GM12874 (cell line): ENCODE data around the gene KCP.

ENCODE experiments used
- TF ChIP-seq, protein P1 (sequence below): IDR thresholded peaks from 2 replicates; pipeline ENCODE4 v1.5.1; 2011; ENCODE audit warnings: low read depth, mild to moderate bottlenecking, control low read depth, low read length, moderate library complexity; ENCODE audit not compliant: insufficient read depth

KCP gene

DNA sequence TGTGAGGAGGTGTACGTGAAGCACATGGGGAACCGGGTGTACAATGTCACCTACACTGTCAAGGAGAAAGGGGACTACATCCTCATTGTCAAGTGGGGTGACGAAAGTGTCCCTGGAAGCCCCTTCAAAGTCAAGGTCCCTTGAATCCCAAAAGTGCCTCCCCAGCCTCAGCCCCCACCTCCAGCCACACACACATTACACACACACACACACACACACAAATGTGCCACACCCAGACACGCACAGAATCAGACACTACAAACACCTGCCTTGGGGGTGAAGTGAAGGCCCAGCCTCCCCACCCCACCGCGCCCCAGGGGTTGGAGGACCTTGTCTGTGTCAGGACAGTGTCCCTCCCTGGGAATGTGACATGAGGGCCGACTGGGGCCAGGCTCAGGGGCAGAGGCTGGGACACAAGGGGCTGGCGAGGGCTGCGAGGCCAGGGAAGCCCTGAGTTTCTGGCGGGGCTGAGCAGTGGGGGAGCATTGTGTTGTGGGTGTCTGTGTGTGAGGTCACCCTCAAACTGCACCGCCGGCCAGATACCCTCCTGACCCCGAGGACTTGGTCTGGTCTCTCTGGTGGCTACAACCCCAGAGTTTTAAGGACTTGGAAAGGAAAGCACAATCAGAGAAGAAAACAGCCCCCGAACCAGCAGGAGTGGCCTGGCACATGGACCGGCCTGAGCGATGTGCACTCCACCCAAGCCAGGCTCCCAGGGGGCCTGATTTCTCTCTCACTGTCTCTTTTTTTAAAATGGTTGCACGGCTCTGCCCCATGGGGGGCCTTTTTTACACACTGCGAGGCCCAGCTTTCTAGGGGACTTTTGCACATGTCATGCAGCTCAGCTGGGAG is 51.9 kb downstream of the KCP start:
- TF ChIP-seq, protein P1, sequence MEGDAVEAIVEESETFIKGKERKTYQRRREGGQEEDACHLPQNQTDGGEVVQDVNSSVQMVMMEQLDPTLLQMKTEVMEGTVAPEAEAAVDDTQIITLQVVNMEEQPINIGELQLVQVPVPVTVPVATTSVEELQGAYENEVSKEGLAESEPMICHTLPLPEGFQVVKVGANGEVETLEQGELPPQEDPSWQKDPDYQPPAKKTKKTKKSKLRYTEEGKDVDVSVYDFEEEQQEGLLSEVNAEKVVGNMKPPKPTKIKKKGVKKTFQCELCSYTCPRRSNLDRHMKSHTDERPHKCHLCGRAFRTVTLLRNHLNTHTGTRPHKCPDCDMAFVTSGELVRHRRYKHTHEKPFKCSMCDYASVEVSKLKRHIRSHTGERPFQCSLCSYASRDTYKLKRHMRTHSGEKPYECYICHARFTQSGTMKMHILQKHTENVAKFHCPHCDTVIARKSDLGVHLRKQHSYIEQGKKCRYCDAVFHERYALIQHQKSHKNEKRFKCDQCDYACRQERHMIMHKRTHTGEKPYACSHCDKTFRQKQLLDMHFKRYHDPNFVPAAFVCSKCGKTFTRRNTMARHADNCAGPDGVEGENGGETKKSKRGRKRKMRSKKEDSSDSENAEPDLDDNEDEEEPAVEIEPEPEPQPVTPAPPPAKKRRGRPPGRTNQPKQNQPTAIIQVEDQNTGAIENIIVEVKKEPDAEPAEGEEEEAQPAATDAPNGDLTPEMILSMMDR: no peak

DNA sequence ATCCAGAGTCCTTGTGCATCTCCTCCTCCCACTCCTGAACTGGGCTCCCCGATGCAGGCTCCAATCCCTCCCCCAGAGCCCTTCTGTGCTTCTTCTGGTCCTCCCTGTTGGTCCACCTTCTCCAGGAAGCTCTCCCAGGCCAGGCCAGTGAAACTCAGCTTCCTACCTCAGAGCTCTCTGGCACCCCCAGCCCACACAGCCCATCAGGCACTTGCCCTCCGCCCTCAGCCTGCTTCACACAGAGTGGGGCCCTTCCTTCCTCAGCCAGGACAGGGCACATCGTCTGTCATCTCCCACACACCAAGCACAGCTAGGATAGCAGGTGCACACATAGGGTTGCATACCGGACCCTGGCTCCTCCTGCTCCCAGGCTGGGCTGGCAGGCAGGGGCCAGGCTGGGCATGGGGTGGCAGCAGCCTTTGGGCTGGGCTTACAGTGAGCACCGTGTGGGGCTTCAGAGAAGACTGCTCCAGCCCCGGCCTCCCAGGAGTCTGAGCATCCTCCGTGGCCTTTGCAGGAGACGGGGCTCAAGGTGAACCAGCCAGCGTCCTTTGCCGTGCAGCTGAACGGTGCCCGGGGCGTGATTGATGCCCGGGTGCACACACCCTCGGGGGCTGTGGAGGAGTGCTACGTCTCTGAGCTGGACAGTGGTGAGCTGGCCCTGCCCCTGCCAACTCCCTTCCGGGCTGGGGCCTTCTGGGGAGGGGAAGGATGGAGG is 54.3 kb downstream of the KCP start:
- TF ChIP-seq, protein P1: no peak

DNA sequence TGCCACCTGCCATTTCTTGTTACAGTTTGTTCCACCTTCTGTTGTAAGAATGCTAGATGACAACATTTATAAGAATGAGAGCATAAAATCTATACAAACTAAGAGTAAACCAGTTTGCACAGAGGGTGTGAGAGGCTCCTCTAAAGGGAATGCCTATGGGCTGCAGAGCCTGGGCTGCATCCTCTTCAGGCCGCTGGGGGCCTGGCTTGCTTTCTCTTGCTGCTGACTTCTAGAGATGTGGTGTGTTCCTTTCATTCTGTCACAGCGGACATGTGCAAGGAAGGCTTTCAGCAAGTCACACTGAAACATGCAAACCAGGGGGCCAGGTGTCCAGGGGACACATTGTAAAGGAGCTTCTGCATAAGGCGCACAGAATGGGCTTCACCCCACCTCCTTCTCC is 55.0 kb downstream of the KCP start:
- TF ChIP-seq, protein P1: no peak

DNA sequence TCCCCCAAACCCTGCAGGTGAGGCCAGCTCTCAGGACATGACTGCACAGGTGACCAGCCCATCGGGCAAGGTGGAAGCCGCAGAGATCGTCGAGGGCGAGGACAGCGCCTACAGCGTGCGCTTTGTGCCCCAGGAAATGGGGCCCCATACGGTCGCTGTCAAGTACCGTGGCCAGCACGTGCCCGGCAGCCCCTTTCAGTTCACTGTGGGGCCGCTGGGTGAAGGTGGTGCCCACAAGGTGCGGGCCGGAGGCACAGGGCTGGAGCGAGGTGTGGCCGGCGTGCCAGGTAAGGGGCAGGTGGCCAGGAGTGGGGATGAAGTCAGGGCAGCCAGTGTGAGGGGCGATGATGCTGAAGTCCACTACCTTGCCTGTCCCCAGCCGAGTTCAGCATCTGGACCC is 56.1 kb downstream of the KCP start:
- TF ChIP-seq, protein P1: no peak

DNA sequence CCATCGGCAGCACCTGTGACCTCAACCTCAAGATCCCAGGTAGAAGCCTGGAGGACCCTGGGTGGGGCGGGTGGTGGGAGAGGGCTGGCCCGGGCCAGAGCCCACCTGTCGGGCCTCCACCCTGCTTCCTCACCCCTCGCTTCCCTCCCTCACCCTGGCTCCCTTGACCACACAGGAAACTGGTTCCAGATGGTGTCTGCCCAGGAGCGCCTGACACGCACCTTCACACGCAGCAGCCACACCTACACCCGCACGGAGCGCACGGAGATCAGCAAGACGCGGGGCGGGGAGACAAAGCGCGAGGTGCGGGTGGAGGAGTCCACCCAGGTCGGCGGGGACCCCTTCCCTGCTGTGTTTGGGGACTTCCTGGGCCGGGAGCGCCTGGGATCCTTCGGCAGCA is 56.7 kb downstream of the KCP start:
- TF ChIP-seq, protein P1: no peak

DNA sequence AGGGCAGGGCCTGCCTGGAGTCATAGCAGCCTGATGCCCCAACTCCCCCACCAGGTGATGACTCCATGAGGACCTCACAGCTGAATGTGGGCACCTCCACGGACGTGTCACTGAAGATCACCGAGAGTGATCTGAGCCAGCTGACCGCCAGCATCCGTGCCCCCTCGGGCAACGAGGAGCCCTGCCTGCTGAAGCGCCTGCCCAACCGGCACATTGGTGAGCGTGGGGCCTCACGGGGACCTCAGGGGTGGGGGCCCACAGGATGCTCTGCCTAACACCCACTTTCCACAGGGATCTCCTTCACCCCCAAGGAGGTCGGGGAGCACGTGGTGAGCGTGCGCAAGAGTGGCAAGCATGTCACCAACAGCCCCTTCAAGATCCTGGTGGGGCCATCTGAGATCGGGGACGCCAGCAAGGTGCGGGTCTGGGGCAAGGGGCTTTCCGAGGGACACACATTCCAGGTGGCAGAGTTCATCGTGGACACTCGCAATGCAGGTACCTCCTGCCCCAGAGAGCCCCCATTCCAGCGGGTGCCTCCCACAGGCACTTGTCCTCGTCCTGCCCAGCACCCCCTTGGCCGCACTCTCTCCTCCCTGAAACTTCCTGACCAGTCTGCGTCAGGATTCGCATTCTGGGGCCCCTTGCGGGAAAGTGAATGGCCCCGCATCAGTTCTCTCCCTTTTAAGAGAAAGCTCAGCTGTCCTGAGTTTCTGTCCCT is 57.8 kb downstream of the KCP start:
- TF ChIP-seq, protein P1: no peak
